Liver (tissue), 9 donors: ENCODE data around the gene HHIPL2. TPM values are rescaled to one million over a fixed set of nuclear protein-coding genes. Genes with fewer than 3 reads are reported as not detected.

Experiments
- DNase-seq: peaks from one replicate; pipeline ENCODE4 v3.0.0-alpha.2; 2017; ENCODE audit warnings: low spot score
- H3K27ac ChIP-seq, 2 donors: one replicate each; pipeline ENCODE4 v1.7.0; 2013; ENCODE audit warnings: inconsistent platforms in 2 of 2, low read length in 2 of 2, control low read depth in 1 of 2, low read depth in 1 of 2, mild to moderate bottlenecking in 1 of 2
- H3K27me3 ChIP-seq, 4 donors: one replicate each; pipeline versions ENCODE4 v1.6.1 to v1.7.0; 2013; ENCODE audit warnings: low read length in 3 of 4, inconsistent platforms in 1 of 4, mild to moderate bottlenecking in 1 of 4, moderate library complexity in 1 of 4; ENCODE audit not compliant: control insufficient read depth in 4 of 4, insufficient read depth in 4 of 4
- H3K36me3 ChIP-seq, 4 donors: one replicate each; pipeline versions ENCODE4 v1.6.1 to v1.7.0; 2013; ENCODE audit warnings: low read length in 3 of 4, mild to moderate bottlenecking in 3 of 4, low read depth in 1 of 4, moderate library complexity in 1 of 4; ENCODE audit not compliant: control insufficient read depth in 4 of 4, insufficient read depth in 3 of 4
- H3K4me1 ChIP-seq, 4 donors: one replicate each; pipeline versions ENCODE4 v1.6.1 to v1.7.0; 2013; ENCODE audit warnings: low read length in 3 of 4, mild to moderate bottlenecking in 3 of 4, moderate library complexity in 1 of 4; ENCODE audit not compliant: control insufficient read depth in 4 of 4, insufficient read depth in 4 of 4
- H3K4me3 ChIP-seq, 3 donors: one replicate each; pipeline versions ENCODE4 v1.6.1 to v1.7.0; 2013; ENCODE audit warnings: low read length in 3 of 3, control low read depth in 1 of 3, low read depth in 1 of 3, mild to moderate bottlenecking in 1 of 3
- H3K9ac ChIP-seq, 2 donors: one replicate each; pipeline ENCODE4 v1.7.0; 2013; ENCODE audit warnings: low read length in 2 of 2, mild to moderate bottlenecking in 2 of 2, moderate library complexity in 2 of 2, control low read depth in 1 of 2, low read depth in 1 of 2
- H3K9me3 ChIP-seq, 4 donors: one replicate each; pipeline versions ENCODE4 v1.6.1 to v1.7.0; 2013; ENCODE audit warnings: low read length in 3 of 4; ENCODE audit not compliant: control insufficient read depth in 4 of 4
- EGR1 ChIP-seq, 2 donors: IDR thresholded peaks; 2 replicates each; pipeline ENCODE4 v1.6.1; 2016 to 2018; ENCODE audit warnings: antibody characterized with exemption in 2 of 2, low read depth in 2 of 2
- FOXA1 ChIP-seq: IDR thresholded peaks from 2 replicates; pipeline ENCODE4 v1.6.1; 2016; ENCODE audit warnings: antibody characterized with exemption
- FOXA2 ChIP-seq: IDR thresholded peaks from 2 replicates; pipeline ENCODE4 v1.6.1; 2016; ENCODE audit warnings: antibody characterized with exemption
- GABPA ChIP-seq, 2 donors: IDR thresholded peaks in 1 of 2; conservative IDR thresholded peaks in 1 of 2; 2 replicates each; pipeline ENCODE4 v1.6.1; 2016; ENCODE audit warnings: antibody characterized with exemption in 2 of 2, mild to moderate bottlenecking in 1 of 2, moderate library complexity in 1 of 2
- HNF4A ChIP-seq, 2 donors: conservative IDR thresholded peaks; 2 replicates each; pipeline ENCODE4 v1.6.1; 2016; ENCODE audit warnings: antibody characterized with exemption in 2 of 2, mild to moderate bottlenecking in 2 of 2
- HNF4G ChIP-seq: IDR thresholded peaks from 2 replicates; pipeline ENCODE4 v1.6.1; 2016; ENCODE audit warnings: antibody characterized with exemption
- JUND ChIP-seq, 2 donors: IDR thresholded peaks; 2 replicates each; pipeline ENCODE4 v1.6.1; 2016; ENCODE audit warnings: antibody characterized with exemption in 2 of 2
- NR2F2 ChIP-seq: IDR thresholded peaks from 2 replicates; pipeline ENCODE4 v1.6.1; 2016; ENCODE audit warnings: antibody characterized with exemption
- RAD21 ChIP-seq, 2 donors: IDR thresholded peaks; 2 replicates each; pipeline ENCODE4 v1.6.1; 2016; ENCODE audit warnings: antibody characterized with exemption in 2 of 2, mild to moderate bottlenecking in 2 of 2
- REST ChIP-seq: IDR thresholded peaks from 2 replicates; pipeline ENCODE4 v1.6.1; 2016; ENCODE audit warnings: antibody characterized with exemption, mild to moderate bottlenecking
- RXRA ChIP-seq, 2 donors: IDR thresholded peaks; 2 replicates each; pipeline ENCODE4 v1.6.1; 2017 to 2018; ENCODE audit warnings: antibody characterized with exemption in 2 of 2, mild to moderate bottlenecking in 1 of 2
- SP1 ChIP-seq: IDR thresholded peaks from 2 replicates; pipeline ENCODE4 v1.6.1; 2018; ENCODE audit warnings: antibody characterized with exemption, mild to moderate bottlenecking
- TAF1 ChIP-seq: conservative IDR thresholded peaks from 2 replicates; pipeline ENCODE4 v1.6.1; 2016; ENCODE audit warnings: antibody characterized with exemption, mild to moderate bottlenecking
- YY1 ChIP-seq: IDR thresholded peaks from 2 replicates; pipeline ENCODE4 v1.6.1; 2016; ENCODE audit warnings: antibody characterized with exemption, mild to moderate bottlenecking
- WGBS: extraction: QIAGEN DNeasy Blood & Tissue Kit; methylation state at CpG from one replicate; pipeline ENCODE4 v1.1.7; 2013; 5-methylcytosine and 5-hydroxymethylcytosine counted together
- polyA plus RNA-seq, 2 donors: library from polyadenylated mRNA; stranded (reverse) in 1 of 2; unstranded in 1 of 2; fragments of 200-250 nt in 1 of 2; fragments of >200 nt in 1 of 2; fragmentation: Nextera tagmentation in 1 of 2; extraction: Ambion mirVana in 1 of 2; gene quantifications; one replicate each; pipeline versions ENCODE4 v1.2.1 to v1.2.3, GENCODE V29; 2013 to 2015
- total RNA-seq, 2 donors: library from RNA; depleted of rRNA; stranded (reverse); fragments of >200 nt; gene quantifications; one replicate each; pipeline ENCODE4 v1.2.3, GENCODE V29; 2014
- TF ChIP-seq, protein P1 (sequence below): fragments of 150-350 bp; IDR thresholded peaks from 2 replicates; pipeline ENCODE4 v1.5.1; 2017; ENCODE audit warnings: improper control_type of control experiment, low read depth, low read length; ENCODE audit not compliant: missing input control
- TF ChIP-seq, protein P2 (sequence below): IDR thresholded peaks from 2 replicates; pipeline ENCODE4 v1.6.1; 2016; ENCODE audit warnings: antibody characterized with exemption
- TF ChIP-seq, protein P3 (sequence below): IDR thresholded peaks from 2 replicates; pipeline ENCODE4 v1.6.1; 2016; ENCODE audit warnings: antibody characterized with exemption
- TF ChIP-seq, protein P4 (sequence below): IDR thresholded peaks from 2 replicates; pipeline ENCODE4 v1.6.1; 2016; ENCODE audit warnings: antibody characterized with exemption
- donor health status: healthy.
- donor health status: healthy.
- donor health status: healthy.
- donor health status: healthy.
- donor health status: healthy.

Gene HHIPL2
- total and polyA plus RNA-seq, 4 donors = 0.05 to 0.25 TPM; not detected in 2

DNA sequence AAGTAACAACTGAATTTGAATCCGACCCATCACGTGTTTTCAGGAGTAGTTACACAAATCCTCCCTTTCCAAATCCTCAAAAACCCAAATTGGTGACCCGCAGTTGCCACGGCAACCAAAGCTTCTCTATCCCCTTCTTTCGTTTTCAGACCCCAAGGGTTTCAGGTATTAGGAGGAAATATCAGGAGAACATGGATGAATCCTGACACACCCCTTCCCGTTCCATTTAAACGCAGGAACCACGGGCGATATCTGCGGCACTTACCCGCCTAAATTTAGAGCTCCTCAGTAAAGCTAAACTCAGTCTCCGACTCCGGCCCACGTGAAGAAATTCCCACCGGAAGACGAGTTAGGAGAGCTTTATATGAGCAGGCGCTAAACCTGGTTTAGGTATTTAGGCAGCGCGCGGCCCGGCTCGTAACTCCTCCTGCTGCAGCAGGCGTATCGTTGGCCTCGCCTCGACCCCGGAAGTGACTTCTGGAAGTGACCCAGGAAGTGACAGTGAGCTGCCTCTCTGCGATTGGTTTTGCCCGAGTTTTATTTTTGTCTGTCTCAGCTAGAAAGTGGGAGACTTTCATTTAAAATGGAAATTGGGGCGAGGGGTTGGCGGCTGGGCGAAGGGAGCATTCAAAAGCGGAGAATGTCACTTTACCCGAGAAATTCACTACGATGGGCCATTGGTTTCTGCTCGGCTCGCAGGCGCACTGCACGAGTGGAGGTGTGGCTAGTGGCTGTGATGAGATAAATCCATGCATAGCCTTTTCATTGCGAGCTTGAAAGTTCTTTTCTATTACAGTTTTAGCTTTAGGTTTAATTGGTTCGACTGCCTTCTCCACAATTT lies 41.8 kb upstream of the HHIPL2 start, which contains the start of gene TAF1A:
Gene TAF1A (minus strand): TSS at position 472 of the 841 bp plus-strand sequence.
- H3K27me3 ChIP-seq = no peaks in the 10 kb centered on the region
- H3K4me3 ChIP-seq = peak within 1 kb of the TSS; percentile 60 to 99 (median 99)
- no peaks in the 10 kb centered on the region for H3K9me3 ChIP-seq
- DNase-seq = peak; percentile 81
- TF ChIP-seq SP1 = peak; percentile 47
- TF ChIP-seq REST = peak; percentile 62
- peak; percentile 63 to 91 for TF ChIP-seq GABPA (IDR thresholded peaks at IDR 0.05 in 1 of 2, conservative IDR thresholded peaks at IDR 0.05 in 1 of 2)
- peak; percentile 84 to 89 for TF ChIP-seq RXRA (IDR thresholded peaks at IDR 0.05)
- TF ChIP-seq, protein P1, sequence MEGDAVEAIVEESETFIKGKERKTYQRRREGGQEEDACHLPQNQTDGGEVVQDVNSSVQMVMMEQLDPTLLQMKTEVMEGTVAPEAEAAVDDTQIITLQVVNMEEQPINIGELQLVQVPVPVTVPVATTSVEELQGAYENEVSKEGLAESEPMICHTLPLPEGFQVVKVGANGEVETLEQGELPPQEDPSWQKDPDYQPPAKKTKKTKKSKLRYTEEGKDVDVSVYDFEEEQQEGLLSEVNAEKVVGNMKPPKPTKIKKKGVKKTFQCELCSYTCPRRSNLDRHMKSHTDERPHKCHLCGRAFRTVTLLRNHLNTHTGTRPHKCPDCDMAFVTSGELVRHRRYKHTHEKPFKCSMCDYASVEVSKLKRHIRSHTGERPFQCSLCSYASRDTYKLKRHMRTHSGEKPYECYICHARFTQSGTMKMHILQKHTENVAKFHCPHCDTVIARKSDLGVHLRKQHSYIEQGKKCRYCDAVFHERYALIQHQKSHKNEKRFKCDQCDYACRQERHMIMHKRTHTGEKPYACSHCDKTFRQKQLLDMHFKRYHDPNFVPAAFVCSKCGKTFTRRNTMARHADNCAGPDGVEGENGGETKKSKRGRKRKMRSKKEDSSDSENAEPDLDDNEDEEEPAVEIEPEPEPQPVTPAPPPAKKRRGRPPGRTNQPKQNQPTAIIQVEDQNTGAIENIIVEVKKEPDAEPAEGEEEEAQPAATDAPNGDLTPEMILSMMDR = no peak
- TF ChIP-seq, protein P2, sequence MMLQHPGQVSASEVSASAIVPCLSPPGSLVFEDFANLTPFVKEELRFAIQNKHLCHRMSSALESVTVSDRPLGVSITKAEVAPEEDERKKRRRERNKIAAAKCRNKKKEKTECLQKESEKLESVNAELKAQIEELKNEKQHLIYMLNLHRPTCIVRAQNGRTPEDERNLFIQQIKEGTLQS = no peak
- TF ChIP-seq, protein P3, sequence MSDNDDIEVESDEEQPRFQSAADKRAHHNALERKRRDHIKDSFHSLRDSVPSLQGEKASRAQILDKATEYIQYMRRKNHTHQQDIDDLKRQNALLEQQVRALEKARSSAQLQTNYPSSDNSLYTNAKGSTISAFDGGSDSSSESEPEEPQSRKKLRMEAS = peak; percentile 90
- peak; percentile 78 for TF ChIP-seq TAF1
- TF ChIP-seq NR2F2 = peak; percentile 90
- TF ChIP-seq HNF4A (conservative IDR thresholded peaks at IDR 0.05) = peak in 1 of 2 donors; percentile 29
- TF ChIP-seq HNF4G = no peak
- TF ChIP-seq FOXA1 = peak; percentile 46
- TF ChIP-seq FOXA2 = peak; percentile 26
- TF ChIP-seq, protein P4, sequence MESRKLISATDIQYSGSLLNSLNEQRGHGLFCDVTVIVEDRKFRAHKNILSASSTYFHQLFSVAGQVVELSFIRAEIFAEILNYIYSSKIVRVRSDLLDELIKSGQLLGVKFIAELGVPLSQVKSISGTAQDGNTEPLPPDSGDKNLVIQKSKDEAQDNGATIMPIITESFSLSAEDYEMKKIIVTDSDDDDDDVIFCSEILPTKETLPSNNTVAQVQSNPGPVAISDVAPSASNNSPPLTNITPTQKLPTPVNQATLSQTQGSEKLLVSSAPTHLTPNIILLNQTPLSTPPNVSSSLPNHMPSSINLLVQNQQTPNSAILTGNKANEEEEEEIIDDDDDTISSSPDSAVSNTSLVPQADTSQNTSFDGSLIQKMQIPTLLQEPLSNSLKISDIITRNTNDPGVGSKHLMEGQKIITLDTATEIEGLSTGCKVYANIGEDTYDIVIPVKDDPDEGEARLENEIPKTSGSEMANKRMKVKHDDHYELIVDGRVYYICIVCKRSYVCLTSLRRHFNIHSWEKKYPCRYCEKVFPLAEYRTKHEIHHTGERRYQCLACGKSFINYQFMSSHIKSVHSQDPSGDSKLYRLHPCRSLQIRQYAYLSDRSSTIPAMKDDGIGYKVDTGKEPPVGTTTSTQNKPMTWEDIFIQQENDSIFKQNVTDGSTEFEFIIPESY = no peak
- TF ChIP-seq RAD21 (IDR thresholded peaks at IDR 0.05) = peak; percentile 56 to 65
- peak in 1 of 2 donors; percentile 9 for TF ChIP-seq JUND (IDR thresholded peaks at IDR 0.05)
- TF ChIP-seq EGR1 (IDR thresholded peaks at IDR 0.05; ENCODE audit: low read depth in 2 of 2) = peak; percentile 59 to 88
- peak; percentile 72 for TF ChIP-seq YY1
- H3K36me3 ChIP-seq = peaks cover 0 to 6% (median 0%) of the 10 kb centered on the region in 4 donors
- WGBS = under 1% methylated on average over 41 of the region's 41 CpGs
- peak within 1 kb of the TSS; percentile 95 for H3K27ac ChIP-seq
- H3K9ac ChIP-seq = peak within 1 kb of the TSS; percentile 86 to 97
- H3K4me1 ChIP-seq = peaks cover 8 to 15% (median 12%) of the 10 kb centered on the region in 4 donors
